AG09319 (cell line): Measurements from ENCODE around the gene RAB40C.

Experiments used
- DNase-seq: peaks from one replicate; pipeline ENCODE4 v3.0.0-alpha.2; 2010; ENCODE audit warnings: low read depth; ENCODE audit errors: extremely low read depth
- TF ChIP-seq, protein P1 (sequence below): IDR thresholded peaks from 2 replicates; pipeline ENCODE4 v1.5.1; 2011; ENCODE audit warnings: low read depth, mild to moderate bottlenecking, inconsistent platforms, low read length, moderate library complexity

The RAB40C gene

GRCh38 chr16:589658-590187 is at the start of gene RAB40C:
Gene RAB40C (plus strand): TSS chr16:590066. CDS start chr16:590292, 226 bp downstream.
- DNase-seq, result peak; percentile 97
- TF ChIP-seq, protein P1, sequence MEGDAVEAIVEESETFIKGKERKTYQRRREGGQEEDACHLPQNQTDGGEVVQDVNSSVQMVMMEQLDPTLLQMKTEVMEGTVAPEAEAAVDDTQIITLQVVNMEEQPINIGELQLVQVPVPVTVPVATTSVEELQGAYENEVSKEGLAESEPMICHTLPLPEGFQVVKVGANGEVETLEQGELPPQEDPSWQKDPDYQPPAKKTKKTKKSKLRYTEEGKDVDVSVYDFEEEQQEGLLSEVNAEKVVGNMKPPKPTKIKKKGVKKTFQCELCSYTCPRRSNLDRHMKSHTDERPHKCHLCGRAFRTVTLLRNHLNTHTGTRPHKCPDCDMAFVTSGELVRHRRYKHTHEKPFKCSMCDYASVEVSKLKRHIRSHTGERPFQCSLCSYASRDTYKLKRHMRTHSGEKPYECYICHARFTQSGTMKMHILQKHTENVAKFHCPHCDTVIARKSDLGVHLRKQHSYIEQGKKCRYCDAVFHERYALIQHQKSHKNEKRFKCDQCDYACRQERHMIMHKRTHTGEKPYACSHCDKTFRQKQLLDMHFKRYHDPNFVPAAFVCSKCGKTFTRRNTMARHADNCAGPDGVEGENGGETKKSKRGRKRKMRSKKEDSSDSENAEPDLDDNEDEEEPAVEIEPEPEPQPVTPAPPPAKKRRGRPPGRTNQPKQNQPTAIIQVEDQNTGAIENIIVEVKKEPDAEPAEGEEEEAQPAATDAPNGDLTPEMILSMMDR, result peak; percentile 1; the same call in 1 of the 2 replicates

- no peak for DNase-seq
Observed at GRCh38 chr16:540645-541340, 49.1 kb upstream of the RAB40C start.

DNA sequence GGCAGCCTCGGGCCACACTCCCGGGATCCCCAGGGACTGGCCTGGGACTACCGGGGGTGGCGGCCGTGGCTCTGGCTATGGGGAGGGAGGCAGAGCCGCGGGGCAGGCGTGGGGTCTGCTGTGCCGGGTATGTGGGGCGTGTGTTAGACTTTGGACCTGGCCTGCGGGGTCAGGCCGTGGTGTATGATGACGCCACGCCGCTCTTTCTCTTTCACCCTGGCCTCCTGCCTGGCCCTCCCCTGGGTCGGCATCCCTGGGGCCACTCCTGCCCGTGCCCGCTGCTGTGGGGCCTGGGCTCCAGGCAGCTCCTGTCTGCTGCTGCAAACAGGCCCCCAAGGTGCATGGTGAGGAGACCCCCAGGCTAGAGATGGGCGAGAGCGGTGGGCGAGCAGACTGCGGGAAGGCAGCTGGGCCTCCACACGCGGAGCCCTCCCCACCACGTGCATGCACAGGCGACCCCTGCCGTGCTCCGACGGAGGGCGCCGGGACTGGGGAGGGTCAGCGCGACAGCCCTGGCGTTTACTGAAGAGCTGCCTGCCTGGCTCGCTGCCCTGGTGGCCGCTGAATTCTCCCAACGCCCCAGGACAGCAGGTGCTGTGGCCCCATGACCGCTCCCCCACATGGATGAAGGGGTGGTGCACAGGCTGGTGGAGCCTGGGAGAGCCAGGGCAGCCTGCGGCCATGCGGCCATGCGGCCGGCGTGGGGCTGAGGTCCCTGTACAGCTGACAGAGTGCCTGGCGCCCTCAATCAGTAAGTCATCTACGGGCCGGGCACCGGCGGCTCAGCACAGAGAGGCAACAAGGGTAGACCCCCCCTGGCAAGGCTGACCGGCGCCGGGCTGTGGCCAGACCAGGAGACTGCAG is 46.3 kb upstream of the RAB40C start:
- no peak for DNase-seq
- TF ChIP-seq, protein P1, result no peak

More at GRCh38 chr16:540645-541340, 49.1 kb upstream of the RAB40C start:
- TF ChIP-seq, protein P1, result no peak

- TF ChIP-seq, protein P1, result no peak
- DNase-seq, result no peak
Observed at GRCh38 chr16:544517-544916, 45.3 kb upstream of the RAB40C start.

DNA sequence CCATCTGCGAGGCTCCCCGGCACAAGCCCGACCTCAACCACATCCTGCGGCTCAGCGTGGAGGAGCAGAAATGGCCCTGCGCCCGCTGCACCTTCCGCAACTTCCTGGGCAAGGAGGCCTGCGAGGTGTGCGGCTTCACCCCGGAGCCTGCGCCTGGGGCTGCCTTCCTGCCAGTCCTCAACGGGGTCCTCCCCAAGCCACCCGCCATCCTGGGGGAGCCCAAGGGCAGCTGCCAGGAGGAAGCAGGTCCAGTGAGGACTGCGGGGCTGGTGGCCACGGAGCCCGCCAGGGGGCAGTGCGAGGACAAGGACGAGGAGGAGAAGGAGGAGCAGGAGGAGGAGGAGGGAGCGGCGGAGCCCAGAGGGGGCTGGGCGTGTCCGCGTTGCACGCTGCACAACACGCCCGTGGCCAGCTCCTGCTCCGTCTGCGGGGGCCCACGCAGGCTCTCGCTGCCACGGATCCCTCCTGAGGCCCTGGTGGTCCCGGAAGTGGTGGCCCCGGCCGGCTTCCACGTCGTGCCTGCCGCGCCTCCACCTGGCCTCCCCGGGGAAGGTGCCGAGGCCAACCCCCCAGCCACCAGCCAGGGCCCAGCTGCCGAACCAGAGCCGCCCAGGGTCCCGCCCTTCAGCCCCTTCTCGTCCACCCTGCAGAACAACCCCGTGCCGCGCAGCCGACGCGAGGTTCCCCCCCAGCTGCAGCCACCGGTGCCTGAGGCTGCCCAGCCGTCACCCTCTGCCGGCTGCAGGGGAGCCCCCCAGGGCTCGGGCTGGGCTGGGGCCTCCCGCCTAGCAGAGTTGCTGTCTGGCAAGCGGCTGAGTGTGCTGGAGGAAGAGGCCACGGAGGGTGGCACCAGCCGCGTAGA is 42.7 kb upstream of the RAB40C start:
- DNase-seq, result no peak
- TF ChIP-seq, protein P1, result peak; percentile 45

- TF ChIP-seq, protein P1, result no peak
- DNase-seq, result no peak
Observed at GRCh38 chr16:548586-548985, 41.3 kb upstream of the RAB40C start.
